ENCODE measurements around the gene NUDT12.

Gene NUDT12

DNA sequence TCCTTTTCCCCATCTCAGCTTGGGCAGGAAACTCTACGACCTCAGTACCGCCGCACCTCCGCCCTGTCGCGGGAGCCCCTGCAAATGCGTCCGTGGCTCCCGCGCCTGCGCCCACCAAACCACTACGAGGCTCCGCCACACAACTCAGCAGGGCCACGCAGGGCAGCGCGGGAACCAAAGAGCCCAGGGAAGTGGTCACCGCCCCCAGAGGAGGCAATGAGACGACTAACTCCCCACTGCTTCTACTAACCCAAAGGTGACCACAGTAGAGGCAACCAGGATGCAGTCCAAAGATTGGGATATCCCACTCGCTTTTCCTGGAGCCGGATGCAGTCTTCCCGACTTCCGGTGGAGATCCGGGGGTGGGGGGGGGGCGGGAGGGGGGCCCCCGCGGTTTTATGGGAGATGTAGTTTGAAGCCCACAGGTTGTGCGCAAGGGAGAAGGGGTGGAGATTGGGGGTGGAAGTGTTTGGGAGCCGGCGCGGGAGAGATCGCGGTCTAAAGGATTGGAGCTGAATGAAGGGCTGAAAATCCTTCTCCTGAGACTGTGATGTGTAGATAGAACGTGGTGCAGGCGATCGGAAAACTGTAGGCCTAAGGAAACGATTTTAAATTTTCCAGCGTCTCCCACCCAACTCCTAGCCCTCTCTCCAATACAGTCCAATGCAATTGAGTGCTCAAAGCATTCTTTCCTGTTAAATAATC lies at the start of gene NUDT12:
TSS of gene NUDT12 (minus strand) at position 337 of the 705 bp plus-strand sequence. CDS start 2,541 bp downstream, outside the sequence.
- DNase-seq, result peak; percentile 92

- no peak for DNase-seq
Observed at GRCh38 chr5:103607346-103607745, 44.8 kb upstream of the NUDT12 start.

DNA sequence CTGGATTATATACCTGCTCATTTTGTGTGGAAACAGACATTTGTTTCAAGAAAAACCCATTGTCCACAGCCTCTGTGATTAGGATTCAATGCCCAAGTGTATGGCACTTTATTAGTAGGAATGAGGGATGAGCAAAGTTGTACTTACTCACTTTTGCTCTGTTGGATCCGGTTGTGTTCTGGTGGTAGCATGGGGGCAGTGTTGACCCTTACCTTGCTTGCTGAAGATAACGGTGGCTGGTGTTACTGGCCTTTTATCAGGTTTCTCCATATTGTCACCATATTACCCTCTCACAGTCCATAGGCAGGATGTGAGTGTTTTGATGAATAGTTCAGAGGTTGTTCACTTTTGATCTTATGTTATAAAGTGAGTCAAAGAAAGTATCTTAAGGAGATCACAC lies 42.7 kb upstream of the NUDT12 start:
- DNase-seq, result peak; percentile 2

DNA sequence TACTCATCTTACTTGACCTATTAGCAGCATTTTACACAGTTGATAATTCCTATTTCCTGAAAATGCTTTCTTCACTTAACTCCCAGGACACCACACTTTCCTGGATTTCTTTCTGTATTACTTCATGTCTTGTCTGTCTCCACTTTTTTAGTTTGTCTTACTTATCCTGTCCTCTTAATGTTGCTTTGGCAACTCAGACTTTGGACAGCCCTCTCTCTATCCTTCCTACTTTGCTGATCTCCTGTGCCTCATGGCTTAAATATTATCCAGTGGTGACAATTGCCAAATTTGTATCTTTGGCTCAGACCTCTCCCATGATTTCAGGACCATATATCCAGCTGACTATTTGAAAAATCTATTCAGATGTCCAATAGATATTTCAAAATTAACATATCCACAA lies 39.8 kb upstream of the NUDT12 start:
- no peak for DNase-seq

DNA sequence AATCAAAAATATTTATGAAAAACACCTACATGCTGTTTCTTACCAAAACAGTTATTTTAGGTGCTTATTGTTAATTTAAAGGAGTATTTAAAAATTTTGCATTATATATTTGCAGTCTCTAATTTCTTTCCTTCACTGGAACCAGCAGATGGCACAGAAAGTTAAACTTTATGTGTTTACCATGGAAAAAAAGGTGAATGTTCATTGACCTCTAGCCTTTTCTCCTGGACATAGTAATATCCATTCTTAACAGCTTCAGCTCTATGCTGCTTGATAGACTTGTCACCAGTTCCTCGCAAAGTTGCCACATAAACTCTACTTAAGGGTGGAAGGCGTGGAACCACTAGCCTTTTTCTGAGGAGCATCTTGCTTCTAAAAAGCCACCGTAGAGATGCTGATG lies 38.7 kb upstream of the NUDT12 start:
- no peak for DNase-seq

DNA sequence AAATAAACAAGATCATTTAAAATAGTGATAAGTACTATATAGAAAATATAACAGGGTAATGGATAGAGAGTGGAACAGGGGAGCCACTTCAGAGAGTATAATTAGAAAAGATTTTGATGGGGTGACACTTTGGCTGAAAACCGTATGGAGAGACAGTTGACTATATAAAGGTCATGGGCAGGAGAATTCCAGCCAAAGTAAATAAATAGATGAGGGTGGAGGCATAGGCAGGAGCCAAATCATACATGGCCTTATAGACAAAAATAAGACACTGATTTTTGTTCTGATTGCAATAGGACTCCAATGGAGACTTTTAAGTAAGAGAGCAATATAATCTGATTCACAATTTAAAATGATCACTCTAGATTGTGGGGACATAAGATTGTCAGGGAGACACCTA lies 37.5 kb upstream of the NUDT12 start:
- DNase-seq, result no peak

DNA sequence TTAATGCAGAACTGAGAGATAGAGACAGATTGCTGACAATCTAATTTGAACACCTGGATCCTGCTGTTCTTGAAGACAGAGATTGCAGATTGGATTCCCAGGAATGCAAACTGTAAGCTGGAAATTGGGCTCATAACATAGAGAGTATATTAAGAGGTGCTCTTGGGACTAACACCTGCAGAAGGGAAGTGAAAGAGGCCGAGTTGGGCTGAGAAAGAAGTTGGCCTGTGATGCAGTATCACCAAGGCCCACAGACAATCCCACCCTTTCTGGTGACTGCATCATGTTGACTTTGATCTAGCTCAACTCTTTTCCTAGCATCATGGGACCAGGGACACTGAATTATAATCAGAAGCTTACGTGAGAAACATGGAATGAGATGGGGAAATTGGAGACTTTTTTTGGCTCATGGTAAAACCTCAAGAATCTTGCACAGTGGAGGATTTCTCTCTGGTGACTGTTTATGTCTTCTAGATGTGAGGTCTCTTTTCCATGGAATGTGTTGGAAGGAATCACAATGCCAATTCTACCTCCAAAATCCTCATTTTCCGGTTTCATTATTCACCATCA lies 36.5 kb upstream of the NUDT12 start:
- DNase-seq, result no peak

DNA sequence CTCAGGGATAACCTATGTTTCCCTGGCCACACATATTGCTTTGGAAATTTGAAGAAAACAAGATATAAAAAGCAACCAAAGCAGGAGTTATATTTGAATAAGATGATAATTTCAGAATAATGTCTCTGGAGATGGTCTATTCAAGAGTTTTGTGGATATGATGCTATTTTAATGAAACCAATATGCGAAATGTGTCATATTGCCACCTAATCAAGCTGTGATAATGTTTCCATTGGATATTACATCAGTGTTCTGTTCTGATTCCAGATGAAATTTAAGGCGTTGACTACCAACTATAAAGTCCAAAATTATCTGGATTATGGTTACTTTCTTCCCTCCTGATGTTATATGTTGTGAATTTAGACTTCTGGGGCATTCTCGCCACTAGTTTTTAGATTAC lies 27.6 kb upstream of the NUDT12 start:
- DNase-seq, result no peak

- no peak for DNase-seq
Observed at GRCh38 chr5:103589776-103590175, 27.2 kb upstream of the NUDT12 start.

GRCh38 chr5:103589357-103589756 lies 26.8 kb upstream of the NUDT12 start:
- no peak for DNase-seq

DNA sequence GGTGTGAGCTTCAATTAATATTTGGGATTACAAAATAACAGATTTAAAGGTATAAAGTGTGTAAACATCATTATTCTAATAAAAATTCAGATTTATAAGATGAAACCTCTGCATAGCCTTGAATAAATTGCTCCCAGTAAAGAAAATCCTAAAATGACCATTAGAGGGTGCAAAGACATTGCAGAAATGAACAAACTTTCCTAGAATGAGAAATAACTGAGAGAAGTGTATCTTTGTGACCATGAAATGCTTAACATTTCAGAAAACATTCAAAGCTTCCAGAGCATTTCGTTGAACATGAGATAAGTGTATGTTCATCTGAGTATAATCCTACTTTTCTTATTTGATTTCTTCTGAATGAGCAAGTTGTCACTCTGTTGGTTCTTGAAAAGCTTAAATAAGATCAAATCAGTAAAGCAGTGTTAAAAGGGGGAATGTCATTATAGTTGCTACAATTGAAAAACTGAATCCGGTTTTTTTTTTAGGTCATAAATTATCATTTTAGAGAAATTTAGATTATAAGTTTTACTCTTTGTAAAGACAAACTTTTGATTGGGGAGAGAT lies 24.7 kb upstream of the NUDT12 start:
- DNase-seq, result peak; percentile 46

DNA sequence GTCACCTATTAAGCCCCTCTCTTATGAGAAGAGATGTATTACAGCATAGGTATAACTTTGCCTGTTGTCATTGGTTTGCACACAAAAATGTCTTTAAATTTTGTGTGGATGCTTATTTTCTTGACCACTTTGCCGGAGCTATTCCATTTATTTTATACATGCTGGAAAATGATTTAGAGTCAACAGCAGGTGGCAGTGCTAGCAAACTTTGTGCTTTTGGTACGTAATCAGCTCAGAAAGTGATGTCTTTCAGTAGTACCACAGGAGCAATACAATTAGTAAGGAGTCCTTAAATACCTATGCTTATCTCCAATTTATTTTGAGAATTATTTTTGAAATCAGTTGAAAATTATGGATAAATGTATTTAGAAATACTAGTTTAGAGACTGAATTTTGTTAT lies 19.8 kb upstream of the NUDT12 start:
- DNase-seq, result peak; percentile 69

GRCh38 chr5:103573411-103573810 lies 10.8 kb upstream of the NUDT12 start:
- no peak for DNase-seq

DNA sequence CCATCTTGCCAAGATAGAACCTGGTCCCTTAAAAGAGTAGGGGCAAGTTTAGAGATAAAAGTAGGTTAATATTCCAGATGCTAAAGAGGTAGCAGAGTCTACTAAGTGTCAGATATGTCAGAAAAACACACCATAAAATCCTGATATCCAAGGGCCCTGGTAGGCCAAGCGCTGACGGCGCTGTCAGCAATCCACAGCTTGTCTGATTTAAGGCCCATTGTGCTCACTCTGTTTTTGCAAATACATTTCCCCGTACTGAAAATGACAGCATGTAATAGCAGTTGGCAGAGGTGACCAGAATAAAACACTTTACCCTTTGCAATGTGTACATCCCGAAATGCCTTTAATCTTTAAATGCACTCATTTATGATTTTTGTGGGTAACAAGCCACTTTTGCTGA lies 9.9 kb upstream of the NUDT12 start:
- DNase-seq, result no peak

GRCh38 chr5:103571730-103572129 lies 9.1 kb upstream of the NUDT12 start:
- no peak for DNase-seq

- no peak for DNase-seq
Observed at GRCh38 chr5:103569313-103570060, 6.9 kb upstream of the NUDT12 start.

GRCh38 chr5:103565719-103566118 lies 3.1 kb upstream of the NUDT12 start:
- no peak for DNase-seq

GRCh38 chr5:103561685-103562452 lies 720 bp downstream of the NUDT12 start:
- peak; percentile 18 for DNase-seq

DNA sequence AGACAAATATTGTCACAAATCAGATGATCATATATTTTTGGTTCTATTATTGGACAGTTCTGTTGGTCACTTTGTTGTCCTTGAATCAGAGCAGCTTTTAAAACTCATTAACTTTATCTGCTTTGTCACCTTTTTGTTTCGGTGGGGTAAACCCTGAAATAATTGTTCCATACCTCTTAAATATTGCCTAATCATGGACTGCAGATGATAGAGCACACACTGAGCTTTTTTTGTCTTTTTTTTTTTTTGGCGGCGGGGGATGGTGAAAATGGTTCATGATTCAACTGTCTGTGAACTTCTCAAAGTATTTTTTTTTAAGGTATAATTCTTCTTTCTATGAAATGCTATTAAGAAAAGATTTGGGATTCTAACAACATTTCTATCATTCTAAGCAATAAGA lies 1.8 kb downstream of the NUDT12 start:
- DNase-seq, result peak; percentile 4

DNA sequence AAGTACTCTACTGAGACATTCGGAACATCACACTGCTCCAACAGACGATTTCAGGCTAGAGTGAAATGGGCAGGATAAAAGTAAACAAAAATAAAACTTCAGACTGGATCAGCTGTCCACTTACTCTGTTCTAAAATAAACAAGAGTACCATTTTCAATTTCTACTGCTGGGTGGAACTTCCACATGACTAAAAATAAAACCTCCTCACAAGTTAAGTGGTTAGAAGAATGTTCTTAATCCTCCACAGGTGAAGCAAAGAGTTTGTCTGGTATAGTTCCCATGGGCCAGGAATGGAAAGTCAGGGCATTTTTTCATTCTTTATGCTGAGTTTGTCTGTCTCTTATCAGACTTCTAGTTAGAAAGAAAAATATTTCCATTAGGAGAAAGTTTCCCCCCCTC lies 15.7 kb downstream of the NUDT12 start:
- DNase-seq, result no peak

- no peak for DNase-seq
Observed at GRCh38 chr5:103542441-103542840, 20.1 kb downstream of the NUDT12 start.

DNA sequence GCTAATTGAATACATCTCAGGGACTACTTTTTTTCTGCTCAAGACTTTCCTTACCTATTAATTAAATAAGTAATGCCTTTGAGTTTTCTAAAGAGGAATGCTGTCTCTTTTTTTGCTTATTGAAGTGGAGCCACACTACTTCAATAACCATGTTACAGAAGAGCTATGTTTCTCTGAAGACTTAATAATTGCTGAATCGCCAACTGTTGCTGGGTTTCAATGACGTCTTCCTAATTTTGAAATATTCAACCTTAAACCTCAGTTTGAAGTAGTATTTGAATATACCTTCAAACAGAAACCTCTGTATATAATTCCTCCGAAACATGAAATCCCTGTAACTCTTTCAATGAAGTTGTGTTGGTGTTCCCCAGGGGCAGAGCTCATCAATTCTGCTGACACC lies 21.0 kb downstream of the NUDT12 start:
- no peak for DNase-seq

GRCh38 chr5:103541114-103541513 lies 21.5 kb downstream of the NUDT12 start:
- no peak for DNase-seq

Measured in hematopoietic multipotent progenitor cell treated with erythropoietin and hydrocortisone succinate and interleukin-3 and kit ligand, for 4 days (in vitro differentiated cells).